PC-3 (cell line): Measurements from ENCODE around the gene CCDC88B. TPM values are rescaled to one million over a fixed set of nuclear protein-coding genes. Genes with fewer than 3 reads are reported as not detected.

Experiments
- ATAC-seq: fragments of 200-7000 bp; cut with Tn5 transposase; 2 replicates; pipeline ENCODE4 v1.9.1; 2020; ENCODE audit warnings: mild to moderate bottlenecking, moderate library complexity
- BruUV-seq: library from RNA; stranded (reverse); fragments of 400-500 nt; replicated peaks from 2 replicates; lab custom pipeline; 2021; lab: Mats Ljungman, UMichigan
- CTCF ChIA-PET: fragments of 300-600 bp; sonication (Branson Sonifier 250); formaldehyde crosslinking; loops from one replicate; lab custom pipeline; 2022; ENCODE audit warnings: antibody characterized with exemption; lab: Charles Lee
- POLR2A ChIA-PET: fragments of 300-600 bp; sonication (Branson Sonifier 250); formaldehyde crosslinking; loops from one replicate; lab custom pipeline; 2022; ENCODE audit warnings: antibody characterized with exemption; ENCODE audit not compliant: unreplicated experiment; lab: Charles Lee
- DNase-seq: peaks from one replicate; pipeline ENCODE4 v3.0.0-alpha.2; 2015
- H2AFZ ChIP-seq: fragments of 300-600 bp; sonication (generic); 2 replicates; pipeline ENCODE4 v1.6.0; 2016; ENCODE audit warnings: antibody characterized with exemption, low read length
- H3F3A ChIP-seq: fragments of 300-600 bp; sonication (generic); one replicate; pipeline ENCODE4 v1.6.0; 2017; ENCODE audit warnings: antibody characterized with exemption, low read length, control low read depth, mild to moderate bottlenecking; ENCODE audit not compliant: unreplicated experiment
- H3K27ac ChIP-seq: fragments of 300-600 bp; sonication (generic); 2 replicates; pipeline ENCODE4 v1.5.1; 2016; ENCODE audit warnings: mild to moderate bottlenecking, low read length
- H3K27me3 ChIP-seq: fragments of 300-600 bp; sonication (generic); 2 replicates; pipeline ENCODE4 v1.6.1; 2016; ENCODE audit warnings: low read length, mixed read lengths
- H3K36me3 ChIP-seq: fragments of 300-600 bp; sonication (generic); 2 replicates; pipeline ENCODE4 v1.6.1; 2016; ENCODE audit warnings: low read depth, mixed run types, low read length, mixed read lengths
- H3K4me1 ChIP-seq: fragments of 300-600 bp; sonication (generic); 2 replicates; pipeline ENCODE4 v1.5.1; 2016; ENCODE audit warnings: low read length; ENCODE audit not compliant: insufficient read depth
- H3K4me2 ChIP-seq: fragments of 300-600 bp; sonication (generic); 2 replicates; pipeline ENCODE4 v1.6.0; 2016; ENCODE audit warnings: low read length
- H3K4me3 ChIP-seq: fragments of 300-600 bp; sonication (generic); 2 replicates; pipeline ENCODE4 v1.5.1; 2016; ENCODE audit warnings: mild to moderate bottlenecking, low read length, mixed read lengths
- H3K79me2 ChIP-seq: fragments of 300-600 bp; sonication (generic); 2 replicates; pipeline ENCODE4 v1.6.1; 2017; ENCODE audit warnings: low read length, mixed read lengths
- H3K9ac ChIP-seq: fragments of 300-600 bp; sonication (generic); 2 replicates; pipeline ENCODE4 v1.6.0; 2016; ENCODE audit warnings: mild to moderate bottlenecking, low read length
- H3K9me2 ChIP-seq: fragments of 300-600 bp; sonication (generic); replicated peaks from 2 replicates; pipeline ENCODE4 v1.6.1; 2016; ENCODE audit warnings: mixed run types, low read length, mixed read lengths
- H3K9me3 ChIP-seq: fragments of 300-600 bp; sonication (generic); 2 replicates; pipeline ENCODE4 v1.6.1; 2016; ENCODE audit warnings: low read length, mixed read lengths
- H4K20me1 ChIP-seq: fragments of 300-600 bp; sonication (generic); 2 replicates; pipeline ENCODE4 v1.6.1; 2016; ENCODE audit warnings: low read length, mixed read lengths
- CTCF ChIP-seq: fragments of 300-600 bp; sonication (generic); conservative IDR thresholded peaks from 2 replicates; pipeline ENCODE4 v1.5.1; 2017; ENCODE audit warnings: antibody characterized with exemption, low read depth, mild to moderate bottlenecking, low read length
- EZH2 ChIP-seq: fragments of 300-600 bp; sonication (generic); IDR thresholded peaks from one replicate; pipeline ENCODE4 v1.6.1; 2017; ENCODE audit warnings: antibody characterized with exemption, mild to moderate bottlenecking, low read length; ENCODE audit not compliant: unreplicated experiment
- EZH2phosphoT487 ChIP-seq: fragments of 300-600 bp; sonication (generic); IDR thresholded peaks from 2 replicates; pipeline ENCODE4 v1.6.1; 2018; ENCODE audit warnings: mild to moderate bottlenecking, antibody characterized with exemption, low read length, borderline replicate concordance
- intact Hi-C: fragments of 100-400 bp; cut with micrococcal nuclease; formaldehyde crosslinking; loops from 2 replicates; pipeline ENCODE4 v1.9.0; 2023
- total RNA-seq: library from RNA; depleted of rRNA; stranded (reverse); fragments of >200 nt; gene quantifications from 2 replicates; pipeline ENCODE4 v1.2.3, GENCODE V29; 2014

The CCDC88B gene
- total RNA-seq, 1 experiment from 2014 or later, result 21.0 TPM

GRCh38 chr11:64352099-64352994 lies 12.3 kb downstream of the CCDC88B start:
- no peaks in the 10 kb centered on the region for H3K36me3 ChIP-seq
- ChIA-PET CTCF (interaction anchor here (1.7 kb wide), 1 partner anchor 35 kb away, joined by 6 read pairs; the partner anchor contains the start of genes PRDX5 and TRMT112), POLR2A (no interaction called here)
- H4K20me1 ChIP-seq, result no peaks in the 10 kb centered on the region
- no peak overlapping the region for H3K4me3 ChIP-seq
- no TSS peak for BruUV-seq
- no peaks in the 10 kb centered on the region for H3K9me3 ChIP-seq
- H3K27ac ChIP-seq, result no peak overlapping the region
- H2AFZ ChIP-seq, result no peak overlapping the region
- peaks cover 9% of the 10 kb centered on the region for H3K4me1 ChIP-seq
- H3K27me3 ChIP-seq, result no peaks in the 10 kb centered on the region
- intact Hi-C loops, result no loop called here
- H3K4me2 ChIP-seq, result no peak overlapping the region
- no peaks in the 10 kb centered on the region for H3K9me2 ChIP-seq
- DNase-seq (no peak), ATAC-seq (no peak)
- no peak overlapping the region for H3K9ac ChIP-seq
- TF ChIP-seq EZH2phosphoT487 (no peak), EZH2 (no peak), CTCF (no peak)
- H3F3A ChIP-seq, result no peaks in the 10 kb centered on the region
- H3K79me2 ChIP-seq, result no peaks in the 10 kb centered on the region

- no peak for DNase-seq
- POLR2A ChIA-PET, result no interaction called here
- Histone ChIP-seq H3K27me3 (no peaks in the 10 kb centered on the region), H3K4me2 (no peak overlapping the region), H3F3A (no peaks in the 10 kb centered on the region), H3K36me3 (no peaks in the 10 kb centered on the region), H3K9ac (no peak overlapping the region), H3K27ac (no peak overlapping the region), H3K4me3 (no peak overlapping the region), H2AFZ (no peak overlapping the region), H3K79me2 (no peaks in the 10 kb centered on the region), H3K9me3 (no peaks in the 10 kb centered on the region), H4K20me1 (no peaks in the 10 kb centered on the region), H3K4me1 (peaks cover 16% of the 10 kb centered on the region), H3K9me2 (no peaks in the 10 kb centered on the region)
- ATAC-seq, result no peak
- TF ChIP-seq CTCF, result no peak
- no peak for TF ChIP-seq EZH2phosphoT487
- no peak for TF ChIP-seq EZH2
- intact Hi-C loops, result no loop called here
- CTCF ChIA-PET, result interaction anchor here (0.6 to 1.7 kb wide), 4 partner anchors 10 to 36 kb away, joined by 3 to 6 read pairs (median 4); partner anchors contain the start of genes PRDX5 and TRMT112
- no TSS peak for BruUV-seq
These were observed 13.2 kb downstream of the CCDC88B start for GRCh38 chr11:64352995-64353714.
